Smooth muscle cell (in vitro differentiated cells): ENCODE measurements around the gene GRIP2. TPM values are rescaled to one million over a fixed set of nuclear protein-coding genes. Genes with fewer than 3 reads are reported as not detected.

Source experiments
- DNase-seq: peaks from one replicate; lab custom pipeline; 2025; ENCODE audit not compliant: unreplicated experiment; lab: John Stamatoyannopoulos, UW
- H2AFZ ChIP-seq: fragments of 200-600 bp; sonication (generic); 2 replicates; pipeline ENCODE4 v1.6.0; 2016; ENCODE audit warnings: antibody characterized with exemption, low read depth, mild to moderate bottlenecking
- H3F3A ChIP-seq: fragments of 200-600 bp; sonication (generic); 2 replicates; pipeline ENCODE4 v1.6.0; 2017; ENCODE audit warnings: antibody characterized with exemption, low read depth
- H3K27ac ChIP-seq: fragments of 200-600 bp; sonication (generic); 2 replicates; pipeline ENCODE4 v1.5.1; 2016; ENCODE audit warnings: low read depth, mild to moderate bottlenecking
- H3K27me3 ChIP-seq: fragments of 200-600 bp; sonication (generic); 2 replicates; pipeline ENCODE4 v1.6.1; 2016; ENCODE audit warnings: low read depth, mild to moderate bottlenecking
- H3K36me3 ChIP-seq: fragments of 200-600 bp; sonication (generic); 2 replicates; pipeline ENCODE4 v1.5.1; 2016; ENCODE audit warnings: low read depth
- H3K4me1 ChIP-seq: fragments of 200-600 bp; sonication (generic); 2 replicates; pipeline ENCODE4 v1.5.1; 2016; ENCODE audit warnings: low read depth
- H3K4me2 ChIP-seq: fragments of 200-600 bp; sonication (generic); 2 replicates; pipeline ENCODE4 v1.6.0; 2016; ENCODE audit warnings: mild to moderate bottlenecking
- H3K4me3 ChIP-seq: fragments of 200-600 bp; sonication (generic); 2 replicates; pipeline ENCODE4 v1.5.1; 2016; ENCODE audit warnings: mild to moderate bottlenecking
- H3K79me2 ChIP-seq: fragments of 200-600 bp; sonication (generic); 2 replicates; pipeline ENCODE4 v1.6.0; 2016; ENCODE audit warnings: low read depth, mild to moderate bottlenecking
- H3K9ac ChIP-seq: fragments of 200-600 bp; sonication (generic); 2 replicates; pipeline ENCODE4 v1.6.0; 2016; ENCODE audit warnings: low read depth
- H3K9me3 ChIP-seq: fragments of 200-600 bp; sonication (generic); replicated peaks from 2 replicates; pipeline ENCODE4 v1.5.1; 2016; ENCODE audit warnings: low read depth
- H4K20me1 ChIP-seq: fragments of 200-600 bp; sonication (generic); 2 replicates; pipeline ENCODE4 v1.6.0; 2016; ENCODE audit warnings: low read depth
- CTCF ChIP-seq: fragments of 200-600 bp; sonication (generic); IDR thresholded peaks from 2 replicates; pipeline ENCODE4 v1.5.1; 2017; ENCODE audit warnings: borderline replicate concordance, mild to moderate bottlenecking, antibody characterized with exemption; ENCODE audit not compliant: insufficient read depth, poor library complexity, severe bottlenecking
- WGBS: methylation state at CpG from one replicate; pipeline ENCODE4 v1.1.7; 2016; ENCODE audit warnings: low lambda C conversion rate; 5-methylcytosine and 5-hydroxymethylcytosine counted together
- polyA plus RNA-seq: library from polyadenylated mRNA; unstranded; fragments of >200 nt; fragmentation: Nextera tagmentation; extraction: Ambion mirVana; gene quantifications from 2 replicates; pipeline ENCODE4 v1.2.1, GENCODE V29; 2016
- total RNA-seq: library from RNA; depleted of rRNA; stranded (reverse); fragments of >200 nt; gene quantifications from 2 replicates; pipeline ENCODE4 v1.2.3, GENCODE V29; 2014

Gene GRIP2
- total and polyA plus RNA-seq, 2 experiments from 2014 or later, result 2.0 to 6.5 TPM

- Histone ChIP-seq H2AFZ (no peak overlapping the region), H3K9ac (no peak overlapping the region), H3K4me3 (no peak overlapping the region), H3F3A (no peaks in the 10 kb centered on the region), H3K27me3 (no peaks in the 10 kb centered on the region), H3K4me1 (no peaks in the 10 kb centered on the region), H3K36me3 (no peaks in the 10 kb centered on the region), H3K27ac (no peak overlapping the region), H4K20me1 (no peaks in the 10 kb centered on the region), H3K79me2 (no peaks in the 10 kb centered on the region), H3K9me3 (no peaks in the 10 kb centered on the region), H3K4me2 (no peak overlapping the region)
- DNase-seq, result no peak
- no peak for TF ChIP-seq CTCF
- 91% methylated on average over 6 of the region's 6 CpGs for WGBS
Observed at GRCh38 chr3:14540821-14541385, 761 bp upstream of the GRIP2 start.

GRCh38 chr3:14539384-14539741, 779 bp downstream of the GRIP2 start:
- H3K9ac ChIP-seq, result no peak overlapping the region
- no peaks in the 10 kb centered on the region for H4K20me1 ChIP-seq
- H3K79me2 ChIP-seq, result no peaks in the 10 kb centered on the region
- no peaks in the 10 kb centered on the region for H3K9me3 ChIP-seq
- DNase-seq, result no peak
- H3K27ac ChIP-seq, result no peak overlapping the region
- no peaks in the 10 kb centered on the region for H3K36me3 ChIP-seq
- no peak overlapping the region for H3K4me3 ChIP-seq
- H3K27me3 ChIP-seq, result no peaks in the 10 kb centered on the region
- H3F3A ChIP-seq, result no peaks in the 10 kb centered on the region
- 80% methylated on average over 3 of the region's 4 CpGs for WGBS
- TF ChIP-seq CTCF, result no peak
- peaks cover 9% of the 10 kb centered on the region for H3K4me1 ChIP-seq
- H2AFZ ChIP-seq, result no peak overlapping the region
- no peak overlapping the region for H3K4me2 ChIP-seq

GRCh38 chr3:14538451-14539088, 1.6 kb downstream of the GRIP2 start:
- H3K9ac ChIP-seq, result no peak overlapping the region
- no peaks in the 10 kb centered on the region for H3K9me3 ChIP-seq
- no peaks in the 10 kb centered on the region for H3K36me3 ChIP-seq
- no peaks in the 10 kb centered on the region for H3K27me3 ChIP-seq
- H2AFZ ChIP-seq, result no peak overlapping the region
- no peak for TF ChIP-seq CTCF
- no peak for DNase-seq
- H3K4me1 ChIP-seq, result peaks cover 10% of the 10 kb centered on the region
- peaks cover 2% of the 10 kb centered on the region for H3F3A ChIP-seq
- H3K4me3 ChIP-seq, result no peak overlapping the region
- no peaks in the 10 kb centered on the region for H3K79me2 ChIP-seq
- H3K27ac ChIP-seq, result no peak overlapping the region
- no peaks in the 10 kb centered on the region for H4K20me1 ChIP-seq
- H3K4me2 ChIP-seq, result no peak overlapping the region
- 92% methylated on average over 3 of the region's 3 CpGs for WGBS
